H9 (cell line): ENCODE results near the gene SZT2. TPM values are rescaled to one million over a fixed set of nuclear protein-coding genes. Genes with fewer than 3 reads are reported as not detected.

Experiments used
- DNase-seq: peaks from one replicate; pipeline ENCODE4 v3.0.0-alpha.2; 2017
- H2AFZ ChIP-seq: one replicate; pipeline ENCODE4 v1.6.1; 2013; ENCODE audit warnings: mild to moderate bottlenecking, low read length, control low read depth, moderate library complexity
- H2AK5ac ChIP-seq: 2 replicates; pipeline ENCODE4 v1.6.1; 2013; ENCODE audit warnings: low read length, control low read depth, mixed read lengths; ENCODE audit not compliant: insufficient read length
- H2BK120ac ChIP-seq: one replicate; pipeline ENCODE4 v1.6.1; 2013; ENCODE audit warnings: low read depth, mild to moderate bottlenecking, low read length, control low read depth, inconsistent platforms; ENCODE audit not compliant: poor library complexity, severe bottlenecking
- H2BK12ac ChIP-seq: 2 replicates; pipeline ENCODE4 v1.6.1; 2013; ENCODE audit warnings: low read length, control low read depth, mixed read lengths, low read depth; ENCODE audit not compliant: insufficient read length
- H2BK15ac ChIP-seq: 2 replicates; pipeline ENCODE4 v1.6.1; 2013; ENCODE audit warnings: low read depth, low read length, control low read depth
- H2BK20ac ChIP-seq: one replicate; pipeline ENCODE4 v1.6.1; 2013; ENCODE audit warnings: low read depth, mild to moderate bottlenecking, low read length, control low read depth, inconsistent platforms; ENCODE audit not compliant: poor library complexity, severe bottlenecking
- H2BK5ac ChIP-seq: 2 replicates; pipeline ENCODE4 v1.6.1; 2013; ENCODE audit warnings: low read length, control low read depth, mixed read lengths; ENCODE audit not compliant: insufficient read length
- H3K14ac ChIP-seq: 2 replicates; pipeline ENCODE4 v1.6.1; 2013; ENCODE audit warnings: low read length, control low read depth; ENCODE audit not compliant: insufficient read depth
- H3K18ac ChIP-seq: 2 replicates; pipeline ENCODE4 v1.6.1; 2013; ENCODE audit warnings: low read depth, mild to moderate bottlenecking, mixed read lengths, low read length, control low read depth; ENCODE audit not compliant: insufficient read length
- H3K23ac ChIP-seq: 2 replicates; pipeline ENCODE4 v1.6.1; 2013; ENCODE audit warnings: low read length, control low read depth, mixed read lengths, low read depth; ENCODE audit not compliant: insufficient read length
- H3K23me2 ChIP-seq: 2 replicates; pipeline ENCODE4 v1.6.1; 2013; ENCODE audit warnings: low read depth, mild to moderate bottlenecking, mixed read lengths, low read length, control low read depth; ENCODE audit not compliant: insufficient read length, poor library complexity, severe bottlenecking
- H3K27ac ChIP-seq: 2 replicates; pipeline ENCODE4 v1.5.1; 2013; ENCODE audit warnings: low read length, control low read depth, mixed read lengths, low read depth; ENCODE audit not compliant: insufficient read length
- H3K27me3 ChIP-seq: 2 replicates; pipeline ENCODE4 v1.6.1; 2013; ENCODE audit warnings: low read length, control low read depth, inconsistent platforms; ENCODE audit not compliant: insufficient read depth
- H3K4ac ChIP-seq: 2 replicates; pipeline ENCODE4 v1.6.1; 2013; ENCODE audit warnings: low read depth, mild to moderate bottlenecking, control low read depth, inconsistent platforms, low read length, moderate library complexity
- H3K4me1 ChIP-seq: 2 replicates; pipeline ENCODE4 v1.6.1; 2013; ENCODE audit warnings: low read length, control low read depth, inconsistent platforms; ENCODE audit not compliant: insufficient read depth
- H3K4me2 ChIP-seq: 2 replicates; pipeline ENCODE4 v1.6.1; 2013; ENCODE audit warnings: low read length, control low read depth, mixed read lengths; ENCODE audit not compliant: insufficient read length, insufficient read depth
- H3K56ac ChIP-seq: 2 replicates; pipeline ENCODE4 v1.6.1; 2013; ENCODE audit warnings: low read depth, mild to moderate bottlenecking, mixed read lengths, low read length, control low read depth; ENCODE audit not compliant: insufficient read length
- H3K79me1 ChIP-seq: 2 replicates; pipeline ENCODE4 v1.6.1; 2013; ENCODE audit warnings: low read depth, mild to moderate bottlenecking, moderate library complexity, low read length, control low read depth, inconsistent platforms; ENCODE audit not compliant: insufficient read depth, poor library complexity, severe bottlenecking
- H3K79me2 ChIP-seq: 2 replicates; pipeline ENCODE4 v1.6.1; 2013; ENCODE audit warnings: low read length, control low read depth, inconsistent platforms; ENCODE audit not compliant: insufficient read depth
- H3K9ac ChIP-seq: 2 replicates; pipeline ENCODE4 v1.6.1; 2013; ENCODE audit warnings: low read length, control low read depth, mixed read lengths; ENCODE audit not compliant: insufficient read length; ENCODE audit errors: extremely low read depth
- H3K9me3 ChIP-seq: one replicate; pipeline ENCODE4 v1.6.1; 2013; ENCODE audit warnings: low read depth, low read length, inconsistent platforms; ENCODE audit not compliant: control insufficient read depth
- H3T11ph ChIP-seq: one replicate; pipeline ENCODE4 v1.6.1; 2013; ENCODE audit warnings: mild to moderate bottlenecking, low read length, control low read depth, inconsistent platforms
- H4K20me1 ChIP-seq: one replicate; pipeline ENCODE4 v1.6.1; 2013; ENCODE audit not compliant: control insufficient read depth, insufficient read length, insufficient read depth
- H4K5ac ChIP-seq: 2 replicates; pipeline ENCODE4 v1.6.1; 2013; ENCODE audit warnings: low read depth, mild to moderate bottlenecking, mixed read lengths, low read length, control low read depth; ENCODE audit not compliant: insufficient read length
- H4K8ac ChIP-seq: replicated peaks from 2 replicates; pipeline ENCODE4 v1.6.1; 2013; ENCODE audit warnings: low read length, control low read depth, mixed read lengths, low read depth; ENCODE audit not compliant: insufficient read length
- H4K91ac ChIP-seq: 2 replicates; pipeline ENCODE4 v1.6.1; 2013; ENCODE audit warnings: low read depth, mild to moderate bottlenecking, moderate library complexity, mixed read lengths, low read length, control low read depth; ENCODE audit not compliant: insufficient read length
- H3K27ac Mint-ChIP-seq, 3 experiments: 2 replicates in 2 of 3; 3 replicates in 1 of 3; pipeline ENCODE4 v1.8.0; 2020 to 2021; ENCODE audit warnings: mixed read lengths in 3 of 3, mild to moderate bottlenecking in 1 of 3, moderate library complexity in 1 of 3
- H3K27me3 Mint-ChIP-seq: 2 replicates; pipeline ENCODE4 v1.8.0; 2021; ENCODE audit warnings: low read depth, mild to moderate bottlenecking, moderate library complexity, mixed read lengths
- H3K36me3 Mint-ChIP-seq, 3 experiments: 2 replicates in 2 of 3; 3 replicates in 1 of 3; pipeline ENCODE4 v1.8.0; 2020 to 2021; ENCODE audit warnings: low read depth in 3 of 3, mixed read lengths in 3 of 3; ENCODE audit not compliant: insufficient read depth in 1 of 3
- H3K4me1 Mint-ChIP-seq, 2 experiments: 2 replicates each; pipeline ENCODE4 v1.8.0; 2020; ENCODE audit warnings: mixed read lengths in 2 of 2
- H3K4me3 Mint-ChIP-seq, 2 experiments: 2 replicates in 1 of 2; 3 replicates in 1 of 2; pipeline ENCODE4 v1.8.0; 2020 to 2021; ENCODE audit warnings: mild to moderate bottlenecking in 2 of 2, mixed read lengths in 2 of 2, moderate library complexity in 1 of 2
- H3K9me3 Mint-ChIP-seq, 2 experiments: 2 replicates in 1 of 2; 3 replicates in 1 of 2; pipeline ENCODE4 v1.8.0; 2020; ENCODE audit warnings: mild to moderate bottlenecking in 2 of 2, mixed read lengths in 2 of 2, moderate library complexity in 1 of 2
- CTCF ChIP-seq: fragments of 200-600 bp; sonication (generic); conservative IDR thresholded peaks from 3 replicates; pipeline ENCODE4 v1.8.0; 2021; ENCODE audit warnings: antibody characterized with exemption, mild to moderate bottlenecking
- WGBS: extraction: QIAGEN DNeasy Blood & Tissue Kit; methylation state at CpG from one replicate; pipeline ENCODE4 v1.1.7; 2013; ENCODE audit warnings: missing lambda C conversion rate, low lambda C conversion rate, mixed read lengths; ENCODE audit not compliant: insufficient read length; ENCODE audit errors: extremely low coverage; 5-methylcytosine and 5-hydroxymethylcytosine counted together
- total RNA-seq: library from RNA; stranded (reverse); gene quantifications from 2 replicates; pipeline ENCODE4 v1.2.1, GENCODE V29; 2021

SZT2 gene
- total RNA-seq, 1 experiment from 2014 or later, result 16.8 TPM

GRCh38 chr1:43354936-43355335, 34.8 kb upstream of the SZT2 start:
- Mint-ChIP-seq H3K4me3 (no peak overlapping the region), H3K4me1 (peaks cover 15 to 26% of the 10 kb centered on the region in 2 experiments), H3K9me3 (no peaks in the 10 kb centered on the region; a peak in 2 of 5 replicates), H3K36me3 (peaks cover 6 to 18% (median 9%) of the 10 kb centered on the region in 3 experiments; a peak in 6 of 7 replicates), H3K27ac (no peak overlapping the region), H3K27me3 (no peaks in the 10 kb centered on the region; the same call in 1 of the 2 replicates)
- Histone ChIP-seq H3K23ac (no peak overlapping the region), H2BK12ac (no peak overlapping the region), H3K27me3 (no peaks in the 10 kb centered on the region), H2BK5ac (no peak overlapping the region), H3K4me2 (no peak overlapping the region), H3K9ac (no peak overlapping the region), H3K56ac (no peak overlapping the region), H4K20me1 (no peaks in the 10 kb centered on the region), H3K4me1 (peaks cover 8% of the 10 kb centered on the region), H3K18ac (no peak overlapping the region), H2BK120ac (no peak overlapping the region), H2AK5ac (no peak overlapping the region), H3K27ac (no peak overlapping the region), H3T11ph (no peak overlapping the region), H4K5ac (no peak overlapping the region), H2BK15ac (no peak overlapping the region), H3K9me3 (no peaks in the 10 kb centered on the region), H3K23me2 (peaks cover 5% of the 10 kb centered on the region), H3K79me1 (peaks cover 3% of the 10 kb centered on the region), H2BK20ac (no peak overlapping the region), H2AFZ (no peak overlapping the region), H3K4ac (no peak overlapping the region), H4K8ac (no peak overlapping the region), H3K79me2 (peaks cover 7% of the 10 kb centered on the region; the same call in 1 of the 2 replicates), H4K91ac (no peak overlapping the region), H3K14ac (no peak overlapping the region)
- no peak for DNase-seq
- no CpG with 5 or more reads among the region's 2 CpGs for WGBS
- no peak for TF ChIP-seq CTCF
